NT2/D1 (cell line): ENCODE results near the gene DNM3.

Experiments used
- YY1 ChIP-seq: IDR thresholded peaks from 2 replicates; pipeline ENCODE4 v1.6.1; 2011; ENCODE audit not compliant: insufficient read length, insufficient read depth
- ZNF274 ChIP-seq: IDR thresholded peaks from 2 replicates; pipeline ENCODE4 v1.6.1; 2011; ENCODE audit warnings: mild to moderate bottlenecking, low read depth, low read length

DNA sequence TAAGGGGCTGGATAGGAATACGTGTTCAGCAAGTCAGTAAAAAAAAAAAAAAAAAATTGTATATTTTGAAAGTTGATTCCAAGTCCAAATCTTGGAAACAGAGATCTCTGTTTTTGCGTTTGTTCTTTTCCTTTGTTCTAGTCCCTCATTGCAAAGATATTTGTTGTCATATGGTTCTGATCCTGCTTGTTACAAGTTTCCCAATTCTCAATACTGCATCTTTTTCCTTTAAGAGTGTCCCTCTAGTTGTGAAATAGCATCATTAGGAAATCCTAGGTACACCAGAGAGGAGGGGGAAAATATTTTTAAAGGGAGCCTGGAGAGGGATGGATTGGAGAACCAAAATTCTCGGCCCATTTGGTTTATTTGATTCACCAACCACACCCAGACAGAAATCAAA lies 426.9 kb downstream of the DNM3 start:
- no peak for TF ChIP-seq YY1
- no peak for TF ChIP-seq ZNF274
